ENCODE data around the gene CAMTA1.

- no peak for TF ChIP-seq PRMT5 (CRISPR knock-in tag; IDR thresholded peaks at IDR 0.05)
- no peak for TF ChIP-seq ZNF263 (CRISPR knock-in tag; IDR thresholded peaks at IDR 0.05; ENCODE audit: borderline replicate concordance)
- no peak for TF ChIP-seq TBP (optimal IDR thresholded peaks at IDR 0.05; ENCODE audit: low read depth, low read length)
- no peak for TF ChIP-seq RNF2 (IDR thresholded peaks at IDR 0.05)
- no peak for TF ChIP-seq BHLHE40 (IDR thresholded peaks at IDR 0.05; ENCODE audit: low read length)
- TF ChIP-seq ARID3B (CRISPR knock-in tag; IDR thresholded peaks at IDR 0.05; ENCODE audit: borderline replicate concordance) = no peak
- no peak for TF ChIP-seq SMC3 (conservative IDR thresholded peaks at IDR 0.05; ENCODE audit: insufficient read depth, low read depth, low read length)
- no peak for TF ChIP-seq EP400 (IDR thresholded peaks at IDR 0.05)
Measured at GRCh38 chr1:6782151-6782550, 3.1 kb upstream of the CAMTA1 start.
